SU-DHL-6 (cell line): Measurements from ENCODE around the gene FHOD3.

Experiments
- CTCF ChIP-seq: fragments of 200-600 bp; sonication (generic); IDR thresholded peaks from one replicate; pipeline ENCODE4 v1.5.1; 2017; ENCODE audit warnings: antibody characterized with exemption, mild to moderate bottlenecking, low read length, moderate library complexity; ENCODE audit not compliant: insufficient read depth, poor library complexity, severe bottlenecking
- EZH2phosphoT487 ChIP-seq: fragments of 200-600 bp; sonication (generic), shearing (Covaris generic); conservative IDR thresholded peaks from 2 replicates; pipeline ENCODE4 v1.6.1; 2018; ENCODE audit warnings: mild to moderate bottlenecking, antibody characterized with exemption, low read length, moderate library complexity, mixed read lengths

DNA sequence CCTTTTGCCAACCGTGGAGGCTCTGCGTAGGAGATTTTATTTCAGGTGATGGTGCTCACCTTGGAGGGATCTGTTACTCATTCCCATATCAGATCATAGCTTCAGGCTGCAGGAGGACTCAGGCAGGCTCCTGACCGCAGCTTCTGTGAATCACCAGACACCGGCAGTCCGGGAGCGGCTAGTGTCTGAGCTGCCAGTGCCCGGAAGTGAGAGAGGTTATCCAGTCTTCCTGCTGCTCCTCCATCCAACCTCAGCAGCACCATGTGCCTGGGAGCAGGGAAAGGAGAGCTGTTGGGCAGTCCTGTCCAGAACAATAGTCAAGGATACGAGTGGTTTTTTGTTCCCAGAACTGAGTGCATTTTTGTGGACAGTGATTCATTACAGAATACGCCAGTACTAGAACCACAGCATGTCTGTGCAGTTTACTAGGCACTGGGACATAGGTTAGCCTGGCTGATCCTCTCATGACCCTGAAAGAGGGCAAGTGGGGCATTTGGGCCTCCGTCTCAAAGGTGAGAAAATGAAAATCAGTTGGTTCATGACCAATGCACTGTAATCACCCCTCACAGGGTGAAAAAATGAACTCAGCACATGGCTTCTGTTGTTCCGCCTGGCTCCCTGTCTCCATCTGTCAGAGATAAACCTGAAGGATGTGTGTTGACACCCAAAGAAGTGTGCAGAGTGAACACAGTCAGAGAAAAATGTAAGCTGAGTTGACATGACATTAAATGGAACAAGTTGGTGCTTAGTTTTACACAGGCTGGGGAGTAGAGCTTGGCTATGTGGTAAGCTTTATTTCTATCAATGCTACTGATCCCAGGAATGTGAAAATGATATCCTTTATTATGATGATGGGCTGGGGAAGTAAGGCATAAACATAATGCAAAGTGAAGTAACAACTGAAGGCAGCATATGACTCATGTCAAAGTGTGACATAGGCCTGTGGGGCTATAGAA lies 12.2 kb downstream of the FHOD3 start:
- TF ChIP-seq CTCF (no peak), EZH2phosphoT487 (no peak)
